ENCODE measurements around the gene NDUFAF3. TPM values are rescaled to one million over a fixed set of nuclear protein-coding genes. Genes with fewer than 3 reads are reported as not detected.
"Not testable (repeated sequence)": the region's sequence is repeated elsewhere in the genome, so short reads cannot be mapped to it uniquely, and the experiment has no call there.

Gene NDUFAF3
- total RNA-seq, 1 experiment from 2014 or later, result 38.8 TPM

GRCh38 chr3:49007068-49007770, 14.7 kb upstream of the NDUFAF3 start, which contains the start of gene WDR6:
Gene WDR6 (plus strand): TSS chr3:49007391. CDS start chr3:49007432, 41 bp downstream.
- Histone ChIP-seq H3K27ac (peak within 1 kb of the TSS; percentile 87), H3K79me2 (ENCODE audit: low read depth) (peaks cover 27% of the 10 kb centered on the region), H2AFZ (peak within 1 kb of the TSS; percentile 79), H3K9me3 (ENCODE audit: insufficient read depth, low read depth) (no peaks in the 10 kb centered on the region), H3F3A (ENCODE audit: insufficient read depth, low read depth) (peaks cover 5% of the 10 kb centered on the region; the same call in 1 of the 2 replicates), H3K4me2 (peak within 1 kb of the TSS; percentile 84), H3K4me3 (peak within 1 kb of the TSS; percentile 81), H3K36me3 (ENCODE audit: low read depth) (no peaks in the 10 kb centered on the region), H4K20me1 (ENCODE audit: insufficient read depth) (peaks cover 26% of the 10 kb centered on the region), H3K4me1 (replicated peaks; ENCODE audit: insufficient read depth) (peaks cover 9% of the 10 kb centered on the region; the same call in 1 of the 2 replicates), H3K9me2 (ENCODE audit: insufficient read depth) (no peaks in the 10 kb centered on the region), H3K27me3 (ENCODE audit: insufficient read depth, low read depth) (no peaks in the 10 kb centered on the region)
- TF ChIP-seq CTCF (conservative IDR thresholded peaks at IDR 0.05) (peak; percentile 60), EZH2 (IDR thresholded peaks at IDR 0.05; ENCODE audit: low read depth) (no peak)
- intact Hi-C loops (cut with micrococcal nuclease; ENCODE audit: unreplicated experiment), result loop anchor here (1.0 to 10.0 kb wide), 2 partner anchors 87 to 562 kb away; partner anchors contain the start of genes ATRIP, CCDC51, QRICH1 and TMA7
- ChIA-PET POLR2A (ENCODE audit: unreplicated experiment) (interaction anchor here (0.5 to 1.6 kb wide), 13 partner anchors 9 to 561 kb away, joined by 3 to 22 read pairs (median 6); partner anchors contain the start of genes ATRIP, IMPDH2, IP6K2 and NDUFAF3), CTCF (interaction anchor here (0.5 to 1.4 kb wide), 4 partner anchors 19 to 265 kb away, joined by 3 to 17 read pairs (median 5); partner anchors contain the start of genes P4HTM and QRICH1)
- BruUV-seq (replicated peaks), result no TSS peak
- DNase-seq, result peak; percentile 90 to 97

DNA sequence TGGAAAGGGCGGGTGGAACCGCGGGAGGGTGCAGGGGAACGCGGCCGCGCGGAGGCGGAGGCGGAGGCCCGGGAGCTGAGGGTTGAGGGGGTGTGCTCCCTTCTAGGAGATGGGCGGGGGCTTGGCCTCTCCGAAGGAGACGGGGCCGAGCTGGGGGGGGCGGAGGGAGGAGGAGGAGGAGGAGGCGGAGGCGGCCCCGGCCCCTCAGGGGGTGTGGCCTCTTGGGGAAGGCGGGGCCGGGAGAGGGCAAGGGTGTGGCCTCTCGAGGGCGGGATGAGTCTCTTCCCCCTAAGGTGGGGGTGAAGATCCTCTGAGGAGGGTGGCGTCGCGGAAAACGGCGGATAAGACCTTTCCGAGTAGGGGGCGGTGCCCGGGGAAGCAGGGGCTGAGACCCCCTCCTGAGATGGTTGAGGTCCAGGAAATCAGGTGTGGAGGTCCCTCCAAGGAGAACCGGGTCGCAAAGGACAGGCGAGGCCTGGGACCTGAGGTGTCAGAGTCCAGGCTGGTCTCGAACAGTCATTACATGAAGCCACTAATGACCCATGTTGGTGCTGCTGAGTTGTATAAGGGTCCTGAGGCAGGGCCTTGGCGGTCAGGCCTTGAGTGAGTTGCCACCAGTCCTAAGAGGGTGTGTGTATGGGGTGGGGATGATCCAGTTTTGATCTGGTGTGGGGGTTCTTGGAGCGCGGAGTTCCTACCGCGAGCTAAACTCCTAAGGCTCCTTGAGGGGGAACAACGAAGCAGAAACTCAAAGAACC, 14.0 kb upstream of the NDUFAF3 start:
- H3K27me3 ChIP-seq (ENCODE audit: insufficient read depth, low read depth), result no peaks in the 10 kb centered on the region
- H2AFZ ChIP-seq, result peak overlapping the region; percentile 79
- peak overlapping the region; percentile 84 for H3K4me2 ChIP-seq
- H3F3A ChIP-seq (ENCODE audit: insufficient read depth, low read depth), result peaks cover 5% of the 10 kb centered on the region; the same call in 1 of the 2 replicates
- intact Hi-C loops (cut with micrococcal nuclease; ENCODE audit: unreplicated experiment), result loop anchor here (1.0 to 10.0 kb wide), 2 partner anchors 86 to 563 kb away; partner anchors contain the start of genes ATRIP, CCDC51, QRICH1 and TMA7
- no peaks in the 10 kb centered on the region for H3K9me3 ChIP-seq (ENCODE audit: insufficient read depth, low read depth)
- TF ChIP-seq CTCF (conservative IDR thresholded peaks at IDR 0.05) (no peak), EZH2 (IDR thresholded peaks at IDR 0.05; ENCODE audit: low read depth) (no peak)
- ChIA-PET CTCF (interaction anchor here (0.9 to 1.4 kb wide), 2 partner anchors 19 to 86 kb away, joined by 4 to 17 read pairs; partner anchors contain the start of genes P4HTM and QRICH1), POLR2A (ENCODE audit: unreplicated experiment) (interaction anchor here (0.5 to 1.6 kb wide), 9 partner anchors 8 to 451 kb away, joined by 3 to 22 read pairs (median 8); partner anchors contain the start of genes NDUFAF3 and QRICH1)
- H3K27ac ChIP-seq, result peak overlapping the region; percentile 87
- H3K4me3 ChIP-seq, result peak overlapping the region; percentile 81; the same call in 1 of the 2 replicates
- H3K4me1 ChIP-seq (replicated peaks; ENCODE audit: insufficient read depth), result peaks cover 9% of the 10 kb centered on the region; the same call in 1 of the 2 replicates
- no peaks in the 10 kb centered on the region for H3K36me3 ChIP-seq (ENCODE audit: low read depth)
- H4K20me1 ChIP-seq (ENCODE audit: insufficient read depth), result peaks cover 29% of the 10 kb centered on the region
- H3K9me2 ChIP-seq (ENCODE audit: insufficient read depth), result no peaks in the 10 kb centered on the region
- H3K79me2 ChIP-seq (ENCODE audit: low read depth), result peaks cover 27% of the 10 kb centered on the region
- DNase-seq, result peak; percentile 63 to 90
- BruUV-seq (replicated peaks), result no TSS peak

- Histone ChIP-seq H4K20me1 (ENCODE audit: insufficient read depth) (peaks cover 29% of the 10 kb centered on the region), H3K4me2 (peak overlapping the region; percentile 84), H3K79me2 (ENCODE audit: low read depth) (peaks cover 27% of the 10 kb centered on the region)
- BruUV-seq (replicated peaks), result TSS peak; percentile 36
- CTCF ChIA-PET, result interaction anchor here (0.7 to 1.0 kb wide), 2 partner anchors 9 to 21 kb away, joined by 3 to 8 read pairs; no protein-coding TSS in a partner anchor
- not testable (repeated sequence) for H3K27me3 ChIP-seq (ENCODE audit: insufficient read depth, low read depth); DNase-seq; H3K9me3 ChIP-seq (ENCODE audit: insufficient read depth, low read depth); H3K4me1 ChIP-seq (replicated peaks; ENCODE audit: insufficient read depth); H3K4me3 ChIP-seq; H2AFZ ChIP-seq; H3K36me3 ChIP-seq (ENCODE audit: low read depth); H3K27ac ChIP-seq; H3K9me2 ChIP-seq (ENCODE audit: insufficient read depth); H3F3A ChIP-seq (ENCODE audit: insufficient read depth, low read depth)
- POLR2A ChIA-PET (ENCODE audit: unreplicated experiment), result interaction anchor here (0.7 kb wide), 1 partner anchor 21 kb away, joined by 8 read pairs; no protein-coding TSS in a partner anchor
- intact Hi-C loops (cut with micrococcal nuclease; ENCODE audit: unreplicated experiment), result loop anchor here (10.0 kb wide), 1 partner anchor 564 kb away; the partner anchor contains the start of genes ATRIP, CCDC51 and TMA7
These were observed 13.3 kb upstream of the NDUFAF3 start for GRCh38 chr3:49008627-49009026.
